ENCODE measurements around the gene SPRY1. TPM values are rescaled to one million over a fixed set of nuclear protein-coding genes. Genes with fewer than 3 reads are reported as not detected.

Gene SPRY1
- total RNA-seq, 1 experiment from 2014 or later: 76.3 TPM

DNA sequence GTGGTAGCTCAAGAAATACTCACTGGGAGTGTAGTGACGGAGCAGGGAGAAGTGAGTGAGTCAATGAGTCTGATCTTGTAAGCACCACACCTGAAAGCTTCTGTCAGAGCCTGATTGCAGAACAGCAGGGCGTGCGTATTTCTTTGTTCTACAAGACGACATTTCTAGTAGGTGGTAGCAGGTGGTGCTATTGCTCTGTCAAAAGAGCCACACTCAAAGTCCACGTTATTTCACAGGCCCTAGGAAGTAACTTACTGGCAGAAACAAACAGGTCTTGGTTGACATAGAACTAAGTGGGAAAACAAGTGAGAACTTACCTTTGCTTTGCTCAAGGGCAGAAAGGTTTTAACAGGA lies 46.4 kb upstream of the SPRY1 start:
- Mint-ChIP-seq H3K4me3 (no peak overlapping the region), H3K9me3 (no peaks in the 10 kb centered on the region; a peak in 1 of 5 replicates), H3K36me3 (ENCODE audit: insufficient read depth in 1 of 3, low read depth in 3 of 3) (no peaks in the 10 kb centered on the region; a peak in 1 of 7 replicates), H3K4me1 (peaks cover 27 to 30% of the 10 kb centered on the region in 2 experiments), H3K27me3 (ENCODE audit: low read depth) (no peaks in the 10 kb centered on the region), H3K27ac (no peak overlapping the region)
- no peak overlapping the region for H4K5ac ChIP-seq (ENCODE audit: insufficient read length, low read depth, low read length)
- no peaks in the 10 kb centered on the region for H4K20me1 ChIP-seq (ENCODE audit: control insufficient read depth, insufficient read depth, insufficient read length)
- no peaks in the 10 kb centered on the region for H3K23me2 ChIP-seq (ENCODE audit: insufficient read length, low read depth, low read length, poor library complexity, severe bottlenecking)
- no peak overlapping the region for H2AFZ ChIP-seq (ENCODE audit: low read length)
- H2BK5ac ChIP-seq (ENCODE audit: insufficient read length, low read length): no peak overlapping the region
- H2AK5ac ChIP-seq (ENCODE audit: insufficient read length, low read length): no peak overlapping the region
- H3K14ac ChIP-seq (ENCODE audit: insufficient read depth, low read length): no peak overlapping the region
- H4K91ac ChIP-seq (ENCODE audit: insufficient read length, low read depth, low read length): no peak overlapping the region
- no peak overlapping the region for H3T11ph ChIP-seq (ENCODE audit: low read length)
- H3K4me1 ChIP-seq (ENCODE audit: insufficient read depth, low read length): no peaks in the 10 kb centered on the region
- H3K4ac ChIP-seq (ENCODE audit: low read depth, low read length): no peak overlapping the region
- no peak overlapping the region for H3K18ac ChIP-seq (ENCODE audit: insufficient read length, low read depth, low read length)
- no peaks in the 10 kb centered on the region for H3K27me3 ChIP-seq (ENCODE audit: insufficient read depth, low read length)
- no peak overlapping the region for H2BK120ac ChIP-seq (ENCODE audit: low read depth, low read length, poor library complexity, severe bottlenecking)
- H2BK15ac ChIP-seq (ENCODE audit: low read depth, low read length): no peak overlapping the region
- H3K79me1 ChIP-seq (ENCODE audit: insufficient read depth, low read depth, low read length, poor library complexity, severe bottlenecking): no peaks in the 10 kb centered on the region
- no peak overlapping the region for H2BK20ac ChIP-seq (ENCODE audit: low read depth, low read length, poor library complexity, severe bottlenecking)
- H3K9me3 ChIP-seq (ENCODE audit: control insufficient read depth, low read depth, low read length): no peaks in the 10 kb centered on the region
- peak; percentile 78 for DNase-seq
- no peak overlapping the region for H4K8ac ChIP-seq (replicated peaks; ENCODE audit: insufficient read length, low read depth, low read length)
- no peak overlapping the region for H3K27ac ChIP-seq (ENCODE audit: insufficient read length, low read depth, low read length)
- TF ChIP-seq, protein P1, sequence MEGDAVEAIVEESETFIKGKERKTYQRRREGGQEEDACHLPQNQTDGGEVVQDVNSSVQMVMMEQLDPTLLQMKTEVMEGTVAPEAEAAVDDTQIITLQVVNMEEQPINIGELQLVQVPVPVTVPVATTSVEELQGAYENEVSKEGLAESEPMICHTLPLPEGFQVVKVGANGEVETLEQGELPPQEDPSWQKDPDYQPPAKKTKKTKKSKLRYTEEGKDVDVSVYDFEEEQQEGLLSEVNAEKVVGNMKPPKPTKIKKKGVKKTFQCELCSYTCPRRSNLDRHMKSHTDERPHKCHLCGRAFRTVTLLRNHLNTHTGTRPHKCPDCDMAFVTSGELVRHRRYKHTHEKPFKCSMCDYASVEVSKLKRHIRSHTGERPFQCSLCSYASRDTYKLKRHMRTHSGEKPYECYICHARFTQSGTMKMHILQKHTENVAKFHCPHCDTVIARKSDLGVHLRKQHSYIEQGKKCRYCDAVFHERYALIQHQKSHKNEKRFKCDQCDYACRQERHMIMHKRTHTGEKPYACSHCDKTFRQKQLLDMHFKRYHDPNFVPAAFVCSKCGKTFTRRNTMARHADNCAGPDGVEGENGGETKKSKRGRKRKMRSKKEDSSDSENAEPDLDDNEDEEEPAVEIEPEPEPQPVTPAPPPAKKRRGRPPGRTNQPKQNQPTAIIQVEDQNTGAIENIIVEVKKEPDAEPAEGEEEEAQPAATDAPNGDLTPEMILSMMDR (conservative IDR thresholded peaks at IDR 0.05): peak; percentile 70
- no peak overlapping the region for H3K4me2 ChIP-seq (ENCODE audit: insufficient read depth, insufficient read length, low read length)
- H2BK12ac ChIP-seq (ENCODE audit: insufficient read length, low read depth, low read length): no peak overlapping the region
- no peak overlapping the region for H3K23ac ChIP-seq (ENCODE audit: insufficient read length, low read depth, low read length)
- no CpG with 5 or more reads among the region's 5 CpGs for WGBS (ENCODE audit: extremely low coverage, insufficient read length, low lambda C conversion rate)
- no peaks in the 10 kb centered on the region for H3K79me2 ChIP-seq (ENCODE audit: insufficient read depth, low read length)
- H3K56ac ChIP-seq (ENCODE audit: insufficient read length, low read depth, low read length): no peak overlapping the region
- H3K9ac ChIP-seq (ENCODE audit: extremely low read depth, insufficient read length, low read length): no peak overlapping the region

All from H9 (cell line).